Activated CD4-positive, alpha-beta T cell treated with anti-CD3 and anti-CD28 coated beads, Interleukin-2, amount 50 U/mL, for 4 hours (primary cell): ENCODE results near the gene AP3D1.

ENCODE experiments used
- DNase-seq, 2 experiments: peaks; one replicate each; pipeline ENCODE4 v3.0.0-alpha.2; 2020

Gene AP3D1

DNA sequence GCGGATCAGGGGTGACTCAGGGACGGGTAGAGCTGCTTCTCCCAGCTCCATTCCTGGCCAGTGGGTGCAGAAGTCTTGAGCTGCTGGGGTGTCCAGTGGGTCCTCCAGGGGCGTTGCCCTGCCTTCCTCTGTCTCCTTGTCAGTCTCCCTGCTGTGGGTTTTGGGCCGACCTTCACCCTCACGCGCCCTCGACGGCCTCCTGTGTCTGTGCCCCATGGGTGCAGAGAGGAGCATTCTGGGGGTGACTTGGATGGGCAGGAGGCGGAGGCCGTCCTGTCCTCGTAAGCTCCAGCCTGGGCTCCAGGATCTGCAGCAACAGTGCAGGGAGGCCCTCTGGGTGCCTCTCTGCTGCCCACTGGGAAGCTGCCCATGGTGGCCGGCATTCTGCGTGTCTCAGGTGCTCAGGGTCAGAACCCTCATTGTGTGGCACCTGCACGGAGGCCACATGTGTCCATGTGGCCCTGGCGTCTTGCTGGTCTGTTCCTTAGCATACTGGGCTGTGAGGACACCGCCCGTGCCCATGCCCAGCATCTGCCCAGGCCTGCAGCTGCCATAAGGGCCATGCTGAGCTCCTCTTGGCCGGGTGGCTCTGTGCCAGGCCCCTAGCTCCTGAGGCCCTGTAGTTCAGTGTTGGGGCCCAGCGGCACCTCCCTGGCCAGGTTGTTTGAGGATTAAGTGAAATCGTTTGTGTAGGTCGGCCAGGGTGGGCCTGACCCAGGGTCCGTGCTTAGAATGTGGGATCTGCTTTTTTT is 29.7 kb upstream of the AP3D1 start:
- DNase-seq, result no peak

DNA sequence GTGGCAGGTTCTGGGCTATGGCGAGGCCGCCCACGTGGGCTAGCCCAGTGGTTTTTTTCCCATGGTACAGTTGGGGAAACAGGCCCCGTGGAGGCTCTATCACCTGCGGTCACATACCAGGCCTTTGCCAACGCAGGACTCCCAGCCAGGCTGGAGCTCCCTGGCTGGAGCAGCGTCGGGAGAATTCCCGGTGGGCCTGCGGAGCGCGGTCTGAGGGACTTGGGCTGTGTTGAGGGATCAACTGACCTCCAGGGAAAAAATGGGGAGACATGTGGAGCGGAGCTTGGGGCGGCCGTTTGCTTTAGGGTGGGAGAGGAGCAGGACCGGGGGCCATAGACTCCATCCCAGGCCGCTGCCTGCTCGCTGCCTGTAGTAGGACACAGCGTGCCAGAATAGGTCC is 28.7 kb upstream of the AP3D1 start:
- DNase-seq, result no peak

DNA sequence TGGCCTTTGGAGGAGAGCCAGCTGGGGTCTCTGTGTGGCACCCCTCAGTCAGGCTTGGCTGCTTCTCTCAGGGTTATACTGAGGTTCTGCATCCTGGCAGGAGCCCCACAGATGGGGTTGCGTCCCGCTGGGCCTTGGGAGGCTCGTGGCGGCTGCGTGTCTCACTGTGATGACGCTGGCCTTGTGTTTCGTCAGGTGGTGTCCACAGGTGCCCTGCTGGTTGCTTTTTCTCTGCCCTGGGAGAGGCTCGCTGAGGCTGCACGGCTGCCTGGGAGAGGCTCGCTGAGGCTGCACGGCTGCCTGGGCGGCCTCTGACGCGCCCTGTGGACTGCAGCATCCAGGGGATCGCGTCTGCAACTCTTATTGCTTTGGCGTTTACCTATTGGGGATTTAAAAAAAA is 27.7 kb upstream of the AP3D1 start:
- DNase-seq, result no peak

DNA sequence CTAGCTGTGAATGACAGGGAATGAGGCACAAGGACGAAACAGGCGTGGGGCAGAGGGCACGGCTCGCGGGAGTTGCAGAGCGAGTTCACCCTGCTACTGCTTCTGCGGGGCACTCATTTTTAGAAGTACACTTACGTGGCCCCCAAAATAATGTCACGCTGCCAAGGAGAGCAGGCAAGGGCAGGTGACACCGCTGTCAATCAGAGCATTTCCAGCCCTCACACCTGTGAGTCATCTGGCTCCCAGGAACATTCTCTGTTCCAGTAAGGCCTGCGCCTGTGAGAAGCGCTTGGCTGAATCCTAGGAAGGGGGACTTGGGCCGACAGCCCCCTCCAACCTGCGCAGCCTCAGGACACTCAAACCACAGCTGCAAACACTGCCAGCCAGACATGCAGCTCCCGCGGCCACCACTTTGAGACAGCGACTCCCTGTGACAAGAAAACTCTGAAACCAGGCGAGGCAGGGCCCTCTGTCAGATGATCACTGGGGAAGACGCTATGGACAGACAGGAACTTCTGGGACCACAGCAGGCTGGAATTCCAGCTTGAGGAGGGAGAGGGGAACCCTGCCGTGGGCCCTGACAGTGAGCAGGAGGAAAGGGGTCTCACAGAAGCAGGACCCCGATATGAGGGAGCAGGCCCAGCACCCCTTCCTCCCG is 25.1 kb upstream of the AP3D1 start:
- no peak for DNase-seq

DNA sequence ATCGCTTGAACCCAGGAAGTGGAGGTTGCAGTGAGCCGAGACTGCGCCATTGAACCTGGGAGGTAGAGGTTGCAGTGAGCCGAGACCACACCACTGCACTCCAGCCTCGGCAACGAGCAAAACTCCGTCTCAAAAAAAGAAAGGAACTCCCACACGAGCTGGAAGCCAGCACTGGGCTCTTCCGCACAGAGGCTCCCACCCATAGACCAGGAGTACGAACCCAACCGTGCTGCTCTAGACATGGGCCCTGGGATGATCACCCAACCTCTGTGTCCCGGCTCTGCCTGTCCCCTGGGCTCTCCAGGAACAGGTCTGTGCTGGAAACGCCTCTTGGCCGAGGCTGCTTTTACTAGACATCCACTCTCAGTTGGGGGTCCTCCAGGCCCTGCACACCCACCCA is 24.4 kb upstream of the AP3D1 start:
- no peak for DNase-seq

DNA sequence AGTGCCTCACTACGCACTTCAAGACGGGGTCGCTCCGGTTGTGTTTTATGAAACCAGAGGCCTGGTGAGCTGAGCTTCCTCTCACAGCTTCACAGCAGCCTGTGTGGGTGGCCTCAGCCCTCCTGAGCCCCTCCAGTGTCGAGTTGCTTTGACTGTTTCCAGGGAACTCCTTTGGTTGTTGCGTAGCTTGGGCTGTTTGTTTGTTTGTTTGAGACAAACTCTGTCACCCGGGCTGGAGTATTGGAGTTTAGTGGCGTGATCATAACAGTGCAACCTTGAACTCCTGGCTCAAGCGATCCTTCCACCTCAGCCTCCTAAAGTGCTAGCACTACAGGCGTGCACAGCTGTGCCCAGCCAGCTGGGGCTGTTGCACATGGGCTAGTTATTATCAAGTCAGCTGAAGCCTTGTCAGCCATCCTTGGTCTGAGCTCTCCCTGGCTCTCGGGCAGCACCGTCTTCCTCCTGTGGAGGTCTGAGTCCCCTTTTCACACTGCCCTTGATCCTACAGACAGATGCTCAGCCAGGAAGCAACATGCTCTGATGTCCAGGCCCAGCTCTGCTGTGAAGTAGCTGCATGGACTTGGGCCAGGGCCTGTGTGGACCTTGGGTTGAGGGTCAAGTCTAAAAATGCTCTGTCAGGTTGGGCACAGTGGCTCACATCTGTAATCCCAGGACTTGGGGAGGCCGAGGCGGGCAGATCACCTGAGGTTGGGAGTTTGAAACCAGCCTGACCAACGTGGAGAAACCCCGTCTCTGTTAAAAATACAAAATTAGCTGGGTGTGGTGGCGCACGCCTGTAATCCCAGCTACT is 22.6 kb upstream of the AP3D1 start:
- no peak for DNase-seq

DNA sequence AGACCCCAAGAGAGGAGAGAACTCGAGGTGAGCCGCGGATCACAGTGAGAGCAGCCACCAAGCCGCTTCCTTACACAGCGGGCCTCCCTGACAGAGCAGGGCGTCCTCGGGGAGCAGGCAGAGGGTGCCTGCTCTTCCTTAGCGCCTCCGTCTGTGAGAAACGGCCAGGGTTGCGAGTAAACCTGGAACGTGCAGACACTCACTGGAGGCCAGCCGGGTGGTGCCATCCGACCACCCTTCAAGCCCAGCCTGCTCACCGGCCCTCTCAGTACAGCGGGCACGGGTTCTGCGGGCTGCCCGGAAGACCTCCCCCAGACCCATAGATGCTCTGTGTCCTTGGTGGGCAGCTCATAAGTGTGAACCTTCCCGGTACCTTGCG is 22.0 kb upstream of the AP3D1 start:
- no peak for DNase-seq

DNA sequence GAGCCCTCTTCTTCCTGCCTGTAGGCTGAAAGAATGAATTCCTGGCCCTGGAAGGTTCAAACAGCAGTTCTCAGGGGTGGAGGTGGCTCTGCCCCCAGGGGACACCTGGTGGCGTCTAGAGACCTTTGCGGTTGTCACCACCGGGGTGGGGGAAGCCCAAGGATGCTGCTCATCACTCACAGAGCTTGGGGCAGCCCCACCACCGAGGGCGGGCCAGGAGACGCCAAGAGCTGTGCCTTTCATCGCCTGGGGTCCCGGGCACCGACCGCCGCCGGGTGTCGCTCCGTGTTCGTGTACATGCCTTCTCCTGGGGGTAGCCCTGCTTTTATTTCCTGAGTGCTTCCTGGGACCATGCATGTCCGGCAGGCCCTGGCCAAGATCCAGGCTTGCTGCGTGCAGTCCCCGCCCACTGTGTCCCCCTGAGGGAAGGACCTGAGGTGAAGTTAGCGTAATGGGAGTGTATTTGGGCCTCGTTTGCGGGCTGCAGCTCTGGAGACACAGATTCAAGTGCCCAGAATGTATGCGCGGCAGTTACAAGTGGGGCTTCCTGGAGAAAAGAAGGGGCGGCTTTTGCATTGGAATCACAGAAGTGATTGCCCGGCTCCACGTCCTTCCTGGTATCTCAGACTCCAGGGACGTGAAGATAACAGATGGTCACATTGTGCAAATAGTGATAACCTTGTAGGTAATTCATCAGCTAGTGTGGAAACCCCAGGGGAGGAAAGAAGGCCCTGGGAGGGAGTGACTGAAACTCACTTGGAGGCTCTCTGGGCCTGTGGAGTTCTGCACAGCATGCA is 20.2 kb upstream of the AP3D1 start:
- DNase-seq, result peak; percentile 80 to 83

DNA sequence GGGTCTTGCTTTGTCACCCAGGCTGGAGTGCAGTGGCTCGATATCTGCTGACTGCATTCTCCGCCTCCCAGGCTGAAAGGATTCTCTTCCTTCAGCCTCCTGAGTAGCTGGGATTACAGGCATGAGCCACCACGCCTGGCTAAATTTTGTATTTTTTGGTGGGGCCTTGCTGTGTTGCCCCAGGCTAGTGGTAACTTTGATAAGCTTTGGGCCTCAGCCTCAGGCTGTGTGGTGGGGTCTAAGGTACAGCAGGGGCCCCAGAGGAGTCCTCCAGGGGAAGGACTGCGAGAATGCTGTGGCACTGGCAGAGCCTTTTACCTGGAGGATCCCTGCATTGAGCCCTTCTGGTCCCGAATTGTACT is 19.6 kb upstream of the AP3D1 start:
- no peak for DNase-seq

DNA sequence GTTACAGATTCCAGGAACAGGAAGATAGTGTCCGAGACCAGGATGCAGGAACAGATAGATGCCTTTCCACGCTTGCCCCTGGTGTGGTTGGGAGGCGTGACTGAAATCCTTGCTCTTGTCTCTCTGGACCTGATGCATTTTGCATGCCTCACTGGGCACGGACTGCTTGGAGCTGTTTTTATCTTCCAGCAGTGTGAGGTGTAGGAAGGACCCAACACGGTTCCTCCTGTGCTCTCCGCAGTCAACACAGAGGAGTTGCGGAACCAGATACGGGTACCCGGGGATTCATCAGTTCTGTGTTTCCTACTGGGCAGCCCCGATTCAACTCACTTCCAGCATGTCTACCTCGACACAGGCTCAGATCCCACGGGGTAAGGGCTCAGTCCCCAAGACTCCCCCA is 18.9 kb upstream of the AP3D1 start:
- DNase-seq, result no peak

DNA sequence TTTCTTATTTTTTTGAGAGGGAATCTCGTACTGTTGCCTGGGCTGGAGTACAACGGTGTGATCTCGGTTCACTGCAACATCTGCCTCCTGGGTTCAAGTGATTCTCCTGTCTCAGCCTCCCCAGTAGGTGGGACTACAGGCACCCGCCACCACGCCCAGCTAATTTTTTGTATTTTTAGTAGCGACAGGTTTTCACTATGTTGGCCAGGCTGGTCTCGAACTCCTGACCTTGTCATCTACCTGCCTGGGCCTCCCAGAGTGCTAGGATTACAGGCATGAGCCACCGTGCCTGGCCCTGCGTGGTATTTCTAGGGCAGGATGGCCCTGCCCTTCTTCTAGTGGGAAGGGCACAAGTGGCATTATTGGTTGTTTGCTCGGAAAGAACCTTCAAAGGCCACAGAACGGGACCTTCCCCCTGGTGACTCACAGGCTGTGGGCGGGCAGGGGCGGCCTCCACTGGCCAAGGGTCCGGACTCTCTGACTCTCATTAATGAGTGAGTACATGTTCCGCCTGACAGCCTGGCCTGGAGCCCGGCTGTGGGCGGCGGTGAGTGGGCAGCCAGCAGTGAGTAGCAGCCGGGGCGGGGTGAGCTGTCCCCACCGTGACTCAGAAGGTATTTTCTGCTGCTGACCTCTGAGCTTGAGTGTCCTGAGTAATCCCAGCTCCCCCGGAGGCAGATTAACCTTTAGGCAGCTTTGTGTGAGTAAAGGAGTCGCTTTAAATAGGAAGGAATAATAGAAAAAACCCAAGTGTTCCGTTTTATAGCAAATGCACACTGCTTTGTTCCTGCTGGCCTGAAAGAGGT is 17.5 kb upstream of the AP3D1 start:
- peak; percentile 71 to 76 for DNase-seq

DNA sequence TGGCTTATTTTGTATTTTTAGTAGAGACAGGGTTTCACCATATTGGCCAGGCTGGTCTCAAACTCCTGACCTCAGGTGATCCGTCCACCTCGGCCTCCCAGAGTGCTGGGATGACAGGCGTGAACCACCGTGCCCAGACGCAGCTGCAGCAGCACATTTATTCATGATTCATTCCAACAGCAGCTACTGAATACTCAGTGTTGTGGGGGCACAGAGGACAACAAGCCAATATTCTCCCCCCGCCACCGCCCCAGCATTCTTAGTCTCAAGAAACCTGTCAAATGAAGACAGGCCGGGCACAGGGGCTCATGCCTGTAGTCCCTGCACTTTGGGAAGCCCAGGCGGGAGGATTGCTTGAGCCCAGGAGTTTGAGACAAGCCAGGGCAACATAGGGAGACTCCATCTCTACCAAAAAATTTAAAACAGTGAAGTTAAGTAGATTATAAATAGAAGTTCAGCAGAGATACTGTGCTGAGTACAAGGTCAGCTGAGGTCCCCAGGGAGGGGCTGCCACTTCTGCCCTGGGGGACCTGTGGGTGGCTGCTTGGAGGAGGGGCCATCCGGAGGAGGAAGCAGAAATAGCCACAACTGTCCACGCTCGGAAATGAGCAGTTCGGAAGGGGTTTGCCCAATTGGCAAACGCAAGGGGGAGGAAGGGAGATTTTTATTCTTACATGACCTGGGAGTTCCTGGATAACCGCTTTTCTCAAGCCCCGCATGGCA is 16.7 kb upstream of the AP3D1 start:
- DNase-seq, result no peak

DNA sequence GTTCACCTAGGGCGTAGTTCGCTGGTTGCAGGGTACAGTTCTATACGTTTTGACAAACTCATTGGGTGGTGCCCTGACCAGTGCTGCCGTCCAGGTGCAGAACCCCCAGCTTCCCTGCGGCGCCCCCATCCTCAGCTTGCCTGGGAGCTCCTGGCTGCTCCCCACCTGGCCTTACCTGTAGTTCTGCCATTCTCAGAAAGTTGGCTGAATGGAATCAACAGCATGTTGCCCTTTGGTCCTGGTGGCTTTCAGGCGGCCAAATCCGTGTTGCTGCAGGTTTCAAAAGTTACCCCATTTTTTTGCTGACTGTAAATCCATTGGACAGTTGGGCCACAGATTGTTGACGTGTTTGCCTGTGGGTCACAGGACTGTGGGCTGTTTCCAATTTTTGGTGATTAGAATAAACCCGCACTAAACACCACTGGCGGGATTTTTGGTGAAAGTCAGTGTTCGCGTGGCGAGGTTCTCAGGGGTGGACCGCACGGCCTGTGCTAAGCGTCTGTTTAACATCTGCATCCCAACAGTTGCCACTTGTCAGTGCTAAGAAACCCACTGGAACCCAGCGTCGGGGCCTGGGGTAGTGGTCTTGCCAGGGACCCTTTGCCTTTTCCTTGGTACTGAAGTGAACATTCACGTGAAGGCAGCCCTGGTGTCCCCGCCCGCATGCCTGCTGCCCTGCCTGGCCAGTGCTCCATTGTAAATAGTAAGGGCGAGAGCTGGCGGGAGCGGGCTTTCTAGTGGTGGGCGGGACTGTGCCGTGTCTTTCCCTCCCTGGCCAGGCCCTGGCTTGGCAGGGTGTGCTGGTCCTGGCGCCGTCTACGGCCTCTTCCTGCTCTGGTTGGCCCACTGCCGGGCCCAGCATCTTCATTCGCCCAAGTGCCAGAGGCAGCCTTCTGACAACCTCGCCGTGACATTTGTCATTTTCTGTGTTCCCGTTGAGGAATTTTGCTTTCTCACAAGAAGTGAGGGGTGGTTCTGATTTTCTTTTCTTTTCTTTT is 15.7 kb upstream of the AP3D1 start:
- DNase-seq, result no peak

DNA sequence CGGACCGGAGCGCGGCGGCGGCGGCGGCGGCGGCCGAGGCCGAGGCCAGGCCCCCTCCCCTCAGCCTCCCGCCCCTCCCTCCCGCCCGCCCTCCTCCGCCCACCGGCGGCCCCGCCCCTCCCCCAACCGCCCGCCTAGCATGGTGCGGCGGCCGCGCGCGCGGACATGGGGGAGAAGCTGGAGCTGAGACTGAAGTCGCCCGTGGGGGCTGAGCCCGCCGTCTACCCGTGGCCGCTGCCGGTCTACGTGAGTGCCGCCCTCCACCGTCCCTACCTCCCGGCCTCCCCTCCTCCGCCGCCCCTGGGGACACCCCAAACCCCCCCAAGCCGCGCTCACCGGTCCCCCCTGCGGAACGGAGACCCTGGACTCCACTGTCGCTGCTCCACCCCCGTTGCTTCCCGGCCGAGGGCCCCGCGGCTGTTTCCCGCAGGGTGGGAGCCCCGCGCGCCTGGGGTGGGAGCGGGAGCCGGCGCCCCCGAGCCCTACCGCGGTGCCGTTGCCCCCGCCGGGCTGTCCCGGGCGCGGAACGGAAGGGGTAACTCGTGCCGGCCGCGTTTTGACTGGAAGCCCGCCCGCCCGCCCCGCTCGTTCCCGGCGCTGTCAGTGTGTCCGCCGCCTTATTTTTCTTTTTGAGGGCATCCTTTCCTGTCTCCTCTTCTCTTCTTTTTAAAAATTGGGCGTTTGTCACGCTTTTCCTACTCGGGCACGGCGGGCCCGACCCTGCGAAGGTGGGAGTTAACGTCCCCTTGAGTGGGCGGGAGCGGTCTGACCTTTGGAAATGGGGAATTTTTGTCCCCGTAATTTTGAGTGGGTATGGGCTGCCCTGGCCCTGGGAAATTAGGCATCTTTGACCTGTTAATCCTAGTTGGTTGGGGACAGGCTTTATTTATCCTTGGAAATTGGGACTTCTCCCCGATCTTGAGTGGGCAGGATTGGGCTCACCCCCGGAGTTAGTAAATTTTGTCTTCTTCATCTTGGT is 12.9 kb upstream of the AP3D1 start:
- peak in 1 of 2 experiments; percentile 22 for DNase-seq

DNA sequence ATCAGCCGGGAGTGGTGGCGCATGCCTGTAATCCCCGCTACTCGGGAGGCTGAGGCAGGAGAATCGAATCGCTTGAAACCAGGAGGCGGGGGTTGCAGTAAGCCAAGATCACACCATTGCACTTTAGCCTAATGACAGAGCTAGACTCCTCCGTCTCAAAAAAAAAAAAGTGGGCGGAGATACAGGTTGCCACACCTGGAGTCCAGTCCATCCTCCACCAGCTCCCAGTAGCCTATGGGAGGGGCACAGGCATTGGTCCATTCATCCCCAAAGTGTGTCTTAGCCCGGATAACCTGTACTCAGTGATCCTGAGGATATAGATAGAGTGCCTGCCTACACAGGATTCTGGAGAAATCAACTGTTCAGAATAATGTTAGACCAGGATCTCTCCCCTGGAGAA is 9.0 kb upstream of the AP3D1 start:
- DNase-seq, result no peak

DNA sequence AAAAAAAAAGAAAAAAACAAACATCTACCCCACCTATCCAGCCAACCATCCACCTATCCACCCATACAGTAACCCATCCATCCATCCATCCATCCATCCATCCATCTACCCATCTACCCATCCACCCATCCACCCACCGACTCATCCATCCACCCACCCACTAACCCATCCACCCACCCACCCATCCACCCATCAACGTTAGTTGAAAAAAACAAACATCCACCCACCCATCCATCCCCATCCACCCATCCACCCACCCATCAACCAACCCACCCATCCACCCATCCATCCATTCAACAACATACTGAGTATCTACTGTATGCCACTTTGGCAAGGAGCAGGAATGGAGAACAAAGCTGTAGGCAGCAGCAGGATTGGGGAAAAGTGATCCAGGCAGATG is 6.1 kb upstream of the AP3D1 start:
- no peak for DNase-seq

DNA sequence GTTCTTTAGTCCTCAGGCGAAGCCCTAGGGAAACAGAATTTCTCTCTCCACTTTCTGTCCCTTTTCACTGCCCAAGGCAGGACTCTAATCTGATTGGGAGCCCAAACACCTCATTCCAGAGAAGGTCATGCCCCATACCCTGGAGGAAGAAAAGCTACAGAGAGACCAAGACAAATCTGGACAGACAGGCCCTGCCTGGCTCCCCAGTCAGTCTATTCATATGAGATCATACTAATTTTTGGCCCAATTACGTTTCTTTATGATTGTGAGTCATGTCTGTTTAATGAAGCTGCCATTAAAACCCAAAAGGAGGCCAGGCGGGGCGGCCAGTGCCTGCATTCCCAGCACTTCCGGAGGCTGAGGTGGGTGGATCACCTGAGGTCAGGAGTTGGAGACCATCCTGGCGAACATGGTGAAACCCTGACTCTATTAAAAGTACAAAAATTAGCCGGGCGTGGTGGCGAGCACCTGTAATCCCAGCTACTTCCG is 3.3 kb upstream of the AP3D1 start:
- DNase-seq, result no peak

DNA sequence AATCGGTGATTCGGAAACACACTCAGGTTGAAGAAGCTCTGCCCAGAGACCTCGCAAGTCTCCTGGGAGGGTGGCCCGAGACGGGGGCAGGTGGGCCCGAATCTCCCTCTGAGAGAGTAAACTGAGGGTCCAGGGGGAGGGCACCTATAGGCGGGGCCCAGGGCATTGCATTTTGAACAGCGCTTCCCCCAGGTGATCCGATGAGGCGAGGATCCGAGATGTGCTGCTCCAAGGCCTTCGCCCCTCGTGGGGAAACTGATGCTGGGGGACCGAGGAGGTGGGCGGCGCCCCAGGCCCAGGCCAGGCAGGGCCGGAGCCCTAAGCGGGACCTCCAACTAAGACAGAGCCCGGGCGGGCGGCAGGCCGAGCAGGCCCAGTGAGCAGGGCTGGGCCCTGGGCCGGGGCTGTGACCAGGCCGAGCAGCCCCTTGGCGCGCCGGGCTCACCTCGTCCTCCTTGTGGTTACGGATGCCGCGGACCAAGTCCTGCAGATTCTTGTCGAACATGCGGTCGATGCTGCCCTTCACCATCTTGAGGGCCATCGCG is 500 bp downstream of the AP3D1 start:
- DNase-seq, result no peak
